ENCODE data around the gene IQGAP3. TPM values are rescaled to one million over a fixed set of nuclear protein-coding genes. Genes with fewer than 3 reads are reported as not detected.

Gene IQGAP3
- polyA plus RNA-seq, 1 donor from 2014 or later, result not detected

- Mint-ChIP-seq H3K4me1 (peaks cover 27 to 43% (median 29%) of the 10 kb centered on the region in 3 donors), H3K36me3 (peaks cover 2% of the 10 kb centered on the region), H3K27ac (peak overlapping the region; percentile 72 to 95 (median 87)), H3K27me3 (no peaks in the 10 kb centered on the region), H3K4me3 (peak overlapping the region in 2 of 4 donors; percentile 66 to 70), H3K9me3 (no peaks in the 10 kb centered on the region)
These were observed 92.4 kb downstream of the IQGAP3 start for GRCh38 chr1:156480016-156480370.

GRCh38 chr1:156479093-156480015, 93.0 kb downstream of the IQGAP3 start:
- Mint-ChIP-seq H3K9me3 (no peaks in the 10 kb centered on the region), H3K4me3 (peak overlapping the region in 1 of 4 donors; percentile 68), H3K27ac (peak overlapping the region in 2 of 3 donors; percentile 72 to 87), H3K36me3 (peaks cover 4% of the 10 kb centered on the region), H3K4me1 (peaks cover 24 to 38% (median 27%) of the 10 kb centered on the region in 3 donors), H3K27me3 (no peaks in the 10 kb centered on the region)

GRCh38 chr1:156478250-156478627, 94.1 kb downstream of the IQGAP3 start:
- peaks cover 18 to 31% (median 19%) of the 10 kb centered on the region in 3 donors for H3K4me1 Mint-ChIP-seq
- H3K27me3 Mint-ChIP-seq, result no peaks in the 10 kb centered on the region
- peak overlapping the region in 1 of 3 donors; percentile 87 for H3K27ac Mint-ChIP-seq
- peaks cover 4% of the 10 kb centered on the region for H3K36me3 Mint-ChIP-seq
- no peak overlapping the region for H3K4me3 Mint-ChIP-seq
- no peaks in the 10 kb centered on the region for H3K9me3 Mint-ChIP-seq

GRCh38 chr1:156477526-156478249, 94.7 kb downstream of the IQGAP3 start:
- H3K4me3 Mint-ChIP-seq, result no peak overlapping the region
- H3K9me3 Mint-ChIP-seq, result no peaks in the 10 kb centered on the region
- peak overlapping the region in 1 of 3 donors; percentile 84 for H3K27ac Mint-ChIP-seq
- peaks cover 18 to 30% (median 19%) of the 10 kb centered on the region in 3 donors for H3K4me1 Mint-ChIP-seq
- peaks cover 4% of the 10 kb centered on the region for H3K36me3 Mint-ChIP-seq
- no peaks in the 10 kb centered on the region for H3K27me3 Mint-ChIP-seq

GRCh38 chr1:156476501-156477298, 95.7 kb downstream of the IQGAP3 start:
- Mint-ChIP-seq H3K4me1 (peaks cover 15 to 20% (median 17%) of the 10 kb centered on the region in 3 donors), H3K9me3 (no peaks in the 10 kb centered on the region), H3K36me3 (peaks cover 4% of the 10 kb centered on the region), H3K27ac (peak overlapping the region in 1 of 3 donors; percentile 53), H3K4me3 (no peak overlapping the region), H3K27me3 (no peaks in the 10 kb centered on the region)

- no peak overlapping the region for H3K4me3 Mint-ChIP-seq
- H3K36me3 Mint-ChIP-seq, result peaks cover 4% of the 10 kb centered on the region
- H3K27me3 Mint-ChIP-seq, result no peaks in the 10 kb centered on the region
- peak overlapping the region in 1 of 3 donors; percentile 53 for H3K27ac Mint-ChIP-seq
- H3K4me1 Mint-ChIP-seq, result peaks cover 7 to 11% (median 8%) of the 10 kb centered on the region in 3 donors
- H3K9me3 Mint-ChIP-seq, result no peaks in the 10 kb centered on the region
These were observed 96.5 kb downstream of the IQGAP3 start for GRCh38 chr1:156475568-156476500.

Other genes with a start within 250 kb of the IQGAP3 start
- 172 TPM for gene CCT3, start 234.3 kb downstream of the IQGAP3 start, polyA plus RNA-seq
- 2.5 TPM for gene TSACC, start 234.0 kb downstream of the IQGAP3 start, polyA plus RNA-seq
- not detected for gene RHBG, start 203.4 kb downstream of the IQGAP3 start, polyA plus RNA-seq
- gene MEF2D, start 71.8 kb downstream of the IQGAP3 start, polyA plus RNA-seq, result 16.2 TPM
- 0.38 TPM for gene TTC24, start 7.2 kb upstream of the IQGAP3 start, polyA plus RNA-seq
- gene NAXE, start 19.2 kb upstream of the IQGAP3 start, polyA plus RNA-seq, result 121 TPM
- 45.5 TPM for gene GPATCH4, start 28.9 kb upstream of the IQGAP3 start, polyA plus RNA-seq
- gene HAPLN2, start 46.9 kb upstream of the IQGAP3 start, polyA plus RNA-seq, result not detected
- gene BCAN, start 69.6 kb upstream of the IQGAP3 start, polyA plus RNA-seq, result not detected
- gene NES, start 104.8 kb upstream of the IQGAP3 start, polyA plus RNA-seq, result not detected
- gene CRABP2, start 133.0 kb upstream of the IQGAP3 start, polyA plus RNA-seq, result 0.31 TPM
- 11.5 TPM for gene METTL25B, start 155.9 kb upstream of the IQGAP3 start, polyA plus RNA-seq
- gene ISG20L2, start 156.2 kb upstream of the IQGAP3 start, polyA plus RNA-seq, result 39.7 TPM
- gene MRPL24, start 168.5 kb upstream of the IQGAP3 start, polyA plus RNA-seq, result 93.7 TPM
- 17.8 TPM for gene HDGF, start 179.1 kb upstream of the IQGAP3 start, polyA plus RNA-seq
- gene PRCC, start 195.0 kb upstream of the IQGAP3 start, polyA plus RNA-seq, result 57.3 TPM
- gene SH2D2A, start 244.3 kb upstream of the IQGAP3 start, polyA plus RNA-seq, result 2.1 TPM

Data from IgD-negative memory B cell (primary cell).